HG03342 (cell line): Measurements from ENCODE around the gene TECPR2.

Experiments used
- ATAC-seq: cut with Tn5 transposase; IDR thresholded peaks from one replicate; pipeline ENCODE4 v1.9.1; 2021; ENCODE audit warnings: mild to moderate bottlenecking, moderate library complexity; ENCODE audit not compliant: unreplicated experiment

The TECPR2 gene

DNA sequence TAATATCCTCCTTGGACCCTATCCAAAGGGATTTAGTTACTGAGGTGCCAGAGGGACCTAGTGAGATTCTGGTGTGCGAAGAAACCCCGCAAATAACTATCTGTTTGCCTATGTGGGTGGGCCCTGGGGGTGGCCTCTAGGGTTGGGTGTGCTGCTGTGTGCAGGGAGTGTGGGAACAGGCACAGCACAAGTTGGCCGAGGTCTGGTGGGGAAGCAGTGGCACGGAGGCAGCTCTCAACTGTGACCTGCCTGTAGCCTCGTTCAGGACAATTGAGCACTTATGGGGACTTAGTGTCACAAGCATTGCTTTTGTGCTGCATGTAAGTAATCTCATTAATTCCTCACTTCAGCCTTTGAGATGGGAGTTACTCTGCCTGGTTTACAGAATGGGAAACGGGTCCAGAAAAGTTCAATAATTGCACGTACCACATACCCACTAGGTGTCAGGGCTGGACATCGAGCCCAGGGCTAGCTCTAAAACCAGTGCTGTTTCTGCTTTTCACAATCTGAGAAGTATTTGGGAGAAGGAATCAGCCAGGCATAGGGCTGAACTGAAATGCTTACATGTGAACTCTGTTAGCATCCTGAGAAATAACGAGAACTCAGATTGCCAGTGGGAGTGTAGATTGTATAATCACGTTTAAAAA lies 58.8 kb downstream of the TECPR2 start:
- ATAC-seq, result no peak

DNA sequence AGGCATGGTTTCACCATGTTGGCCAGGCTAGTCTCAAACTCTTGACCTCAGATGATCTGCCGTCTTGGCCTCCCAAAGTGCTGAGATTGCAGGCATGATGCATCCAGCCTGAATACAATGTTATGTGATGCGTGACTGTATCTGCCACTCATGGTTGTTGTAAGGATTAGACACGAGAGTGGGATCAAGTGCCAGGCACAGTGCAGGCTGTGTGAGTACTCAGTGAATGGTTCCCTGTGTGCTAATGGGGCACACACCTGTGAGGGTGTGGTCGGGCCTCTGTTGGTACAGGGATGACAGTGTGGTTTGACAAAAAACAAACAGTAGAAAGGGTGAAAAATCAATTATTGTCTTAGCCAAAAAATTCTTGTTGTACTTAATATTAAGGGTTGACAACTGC lies 61.8 kb downstream of the TECPR2 start:
- no peak for ATAC-seq

DNA sequence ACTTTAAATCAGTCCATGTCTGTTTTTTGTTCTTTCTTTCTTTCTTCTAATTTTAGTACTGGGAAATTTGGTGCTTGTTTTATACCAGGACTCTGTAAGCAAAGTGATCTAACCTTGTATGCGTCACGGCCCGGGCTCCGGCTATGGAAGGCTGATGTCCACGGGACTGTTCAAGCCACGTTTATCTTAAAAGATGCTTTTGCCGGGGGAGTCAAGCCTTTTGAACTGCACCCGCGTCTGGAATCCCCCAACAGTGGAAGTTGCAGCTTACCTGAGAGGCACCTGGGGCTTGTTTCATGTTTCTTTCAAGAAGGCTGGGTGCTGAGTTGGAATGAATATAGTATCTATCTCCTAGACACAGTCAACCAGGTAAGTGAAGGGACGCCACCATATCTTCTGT lies 62.2 kb downstream of the TECPR2 start:
- no peak for ATAC-seq

DNA sequence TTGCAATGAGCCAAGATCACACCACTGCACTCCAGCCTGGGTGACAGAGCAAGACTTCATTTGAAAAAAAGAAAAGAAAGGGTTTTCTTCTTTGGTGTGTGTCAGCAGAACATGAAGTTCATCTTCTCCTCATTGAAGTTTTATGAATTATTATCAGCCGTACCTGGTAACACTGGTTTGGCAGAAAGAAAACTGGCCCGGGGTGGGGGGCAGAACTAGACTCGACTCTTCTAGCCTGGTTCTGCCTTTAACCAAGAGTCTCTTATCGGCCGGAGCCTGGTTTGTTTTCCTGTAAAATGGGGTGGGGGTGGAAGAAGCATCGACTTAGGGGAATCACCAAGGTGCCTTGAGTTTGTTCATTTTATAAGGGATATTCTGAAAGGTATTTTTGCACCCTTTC lies 64.1 kb downstream of the TECPR2 start:
- no peak for ATAC-seq

DNA sequence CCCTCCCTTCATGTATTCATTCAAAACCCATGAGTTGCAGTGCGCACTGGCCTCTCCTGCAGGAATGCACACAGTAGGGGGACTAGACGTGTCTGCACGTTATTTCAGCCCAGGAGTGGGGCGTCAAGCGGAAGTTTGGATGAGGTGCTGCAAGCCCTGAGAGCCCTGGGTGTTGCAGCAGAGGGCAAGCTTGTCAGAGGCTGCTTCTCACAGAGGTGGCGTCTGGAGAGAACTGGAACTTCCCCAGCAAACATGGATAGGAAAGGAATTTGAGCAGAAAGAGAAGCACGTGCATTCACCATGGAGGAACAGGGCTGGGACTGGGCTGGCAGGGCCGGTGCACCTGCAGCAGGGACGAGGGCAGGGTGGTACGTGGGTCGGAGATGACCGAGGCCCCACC lies 64.9 kb downstream of the TECPR2 start:
- no peak for ATAC-seq

DNA sequence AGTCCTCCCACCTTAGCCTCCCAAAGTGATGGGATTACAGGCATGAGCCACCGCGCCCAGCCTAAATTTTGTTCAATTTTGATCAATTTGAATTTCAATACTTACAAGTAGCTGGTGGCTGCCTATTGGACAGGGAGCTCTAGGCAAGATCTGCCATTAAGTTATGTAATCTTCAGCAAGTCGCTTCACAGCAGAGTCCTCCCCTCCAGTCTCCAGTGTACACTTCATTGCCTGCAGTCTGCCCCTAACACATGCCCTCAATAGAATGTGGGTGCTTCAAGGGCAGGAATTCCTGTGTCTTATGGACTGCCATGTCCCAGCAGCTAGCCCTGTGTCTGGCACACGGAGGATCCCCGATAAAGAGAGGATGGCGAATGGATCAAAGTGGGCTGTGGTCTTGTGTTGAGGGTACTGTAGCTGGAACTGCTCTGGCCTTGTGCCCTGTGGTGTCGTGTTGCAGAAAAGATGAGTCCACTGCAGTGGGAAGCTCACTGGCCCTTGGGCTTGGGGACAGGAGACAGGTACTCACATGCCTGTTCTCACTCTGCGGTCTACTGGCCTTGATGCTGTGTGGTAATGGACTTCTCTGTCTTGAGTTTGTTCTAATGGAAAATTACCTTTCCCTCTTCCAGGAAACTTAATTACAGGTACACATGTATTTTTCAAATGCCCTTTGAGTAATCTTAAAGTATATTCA lies 67.6 kb downstream of the TECPR2 start:
- ATAC-seq, result no peak

DNA sequence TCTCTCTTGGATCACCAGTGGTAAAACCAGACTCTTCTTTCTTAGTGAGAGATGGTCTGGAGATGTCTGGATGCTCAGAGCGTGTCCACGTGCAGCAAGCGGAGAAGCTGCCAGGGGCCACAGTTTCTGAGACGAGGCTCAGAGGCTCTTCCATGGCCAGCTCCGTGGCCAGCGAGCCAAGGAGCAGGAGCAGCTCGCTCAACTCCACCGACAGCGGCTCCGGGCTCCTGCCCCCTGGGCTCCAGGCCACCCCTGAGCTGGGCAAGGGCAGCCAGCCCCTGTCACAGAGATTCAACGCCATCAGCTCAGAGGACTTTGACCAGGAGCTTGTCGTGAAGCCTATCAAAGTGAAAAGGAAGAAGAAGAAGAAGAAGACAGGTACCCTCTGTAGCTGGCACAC lies 69.0 kb downstream of the TECPR2 start:
- no peak for ATAC-seq

DNA sequence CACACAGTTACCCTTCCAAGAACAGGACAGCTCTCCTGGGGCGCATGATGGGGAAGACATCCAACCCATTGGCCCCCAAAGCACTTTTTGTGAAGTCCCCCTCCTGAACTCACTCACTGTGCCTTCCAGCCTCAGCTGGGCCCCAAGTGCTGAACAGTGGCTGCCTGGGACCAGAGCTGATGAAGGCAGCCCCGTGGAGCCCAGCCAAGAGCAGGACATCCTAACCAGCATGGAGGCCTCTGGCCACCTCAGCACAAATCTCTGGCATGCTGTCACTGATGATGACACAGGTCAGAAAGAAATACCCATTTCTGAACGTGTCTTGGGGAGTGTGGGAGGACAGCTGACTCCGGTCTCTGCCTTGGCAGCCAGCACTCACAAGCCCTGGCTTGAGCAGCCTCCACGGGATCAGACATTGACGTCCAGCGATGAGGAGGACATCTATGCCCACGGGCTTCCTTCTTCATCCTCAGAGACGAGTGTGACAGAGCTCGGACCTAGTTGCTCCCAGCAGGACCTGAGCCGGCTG lies 72.0 kb downstream of the TECPR2 start:
- ATAC-seq, result no peak

DNA sequence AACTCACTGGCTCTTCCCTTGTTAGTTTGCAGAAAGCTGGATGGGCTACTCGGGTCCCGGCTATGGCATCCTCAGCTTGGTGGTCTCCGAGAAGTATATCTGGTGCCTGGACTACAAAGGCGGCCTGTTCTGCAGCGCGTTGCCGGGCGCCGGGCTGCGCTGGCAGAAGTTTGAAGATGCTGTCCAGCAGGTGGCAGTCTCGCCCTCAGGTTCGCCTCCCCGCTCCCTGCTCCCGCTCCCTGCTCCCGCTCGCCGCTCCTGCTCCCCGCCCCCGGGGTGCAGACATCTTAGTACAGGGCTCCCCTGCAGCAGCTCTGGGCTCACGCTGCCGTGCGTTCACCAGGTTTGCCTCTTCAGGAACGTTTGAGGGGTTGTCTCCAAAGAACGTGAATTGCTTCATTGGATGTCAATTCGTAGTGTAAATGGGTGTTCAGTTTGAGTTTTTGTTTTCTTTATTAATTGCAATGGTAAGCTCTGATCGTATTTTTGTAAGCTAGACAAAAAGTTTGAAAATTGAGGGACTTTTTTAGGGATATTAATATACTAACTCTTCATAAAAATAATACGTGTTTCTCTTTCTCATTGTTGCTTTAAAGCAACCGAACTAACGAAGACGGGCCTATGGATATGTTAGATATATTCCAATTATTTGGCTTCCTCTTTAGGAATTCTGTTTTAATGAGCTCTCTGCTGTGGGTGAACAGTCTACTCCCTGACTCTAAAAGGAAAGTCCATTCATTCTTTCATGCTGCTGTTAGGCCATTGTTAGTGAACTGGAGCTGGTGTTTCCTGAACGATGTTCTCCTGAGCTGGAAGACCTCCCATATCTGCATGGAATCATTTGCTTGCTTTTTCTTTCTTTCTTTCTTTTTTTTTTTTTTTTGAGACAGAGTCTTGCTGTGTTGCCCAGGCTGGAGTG lies 75.5 kb downstream of the TECPR2 start:
- no peak for ATAC-seq

DNA sequence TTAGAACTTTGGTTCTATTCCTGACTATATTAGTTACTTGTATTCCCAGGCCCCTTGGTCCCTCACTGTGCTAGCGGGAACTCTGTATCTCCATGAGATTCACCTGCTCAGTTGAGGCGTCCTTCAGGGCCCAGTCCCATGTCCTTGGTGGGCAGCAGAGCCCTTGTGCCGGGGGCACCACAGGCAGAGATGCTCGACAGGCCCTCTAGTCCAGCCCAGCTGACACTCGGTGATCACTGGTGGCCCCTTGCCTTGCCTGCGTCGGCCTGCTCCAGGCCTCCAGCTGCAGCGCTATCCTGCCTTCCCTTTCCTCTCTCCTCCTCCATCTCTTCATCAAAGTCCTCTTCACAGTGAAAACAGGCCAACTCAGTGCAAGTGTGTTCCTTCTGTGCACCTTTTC lies 76.8 kb downstream of the TECPR2 start:
- no peak for ATAC-seq

DNA sequence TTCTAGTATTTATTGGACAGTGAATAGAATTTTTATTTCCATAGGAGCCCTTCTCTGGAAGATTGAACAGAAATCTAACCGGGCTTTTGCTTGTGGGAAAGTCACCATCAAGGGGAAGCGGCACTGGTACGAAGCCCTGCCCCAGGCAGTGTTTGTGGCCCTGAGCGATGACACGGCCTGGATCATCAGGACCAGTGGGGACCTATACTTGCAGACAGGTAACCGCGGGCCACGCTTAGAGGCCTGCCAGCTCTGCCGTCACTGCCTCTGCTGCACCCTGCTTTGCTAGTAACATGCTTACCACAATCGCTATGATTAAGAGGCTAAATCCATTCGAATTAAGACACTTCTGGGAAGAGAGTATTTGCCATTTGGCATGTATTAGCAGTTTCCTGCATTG lies 77.7 kb downstream of the TECPR2 start:
- no peak for ATAC-seq

DNA sequence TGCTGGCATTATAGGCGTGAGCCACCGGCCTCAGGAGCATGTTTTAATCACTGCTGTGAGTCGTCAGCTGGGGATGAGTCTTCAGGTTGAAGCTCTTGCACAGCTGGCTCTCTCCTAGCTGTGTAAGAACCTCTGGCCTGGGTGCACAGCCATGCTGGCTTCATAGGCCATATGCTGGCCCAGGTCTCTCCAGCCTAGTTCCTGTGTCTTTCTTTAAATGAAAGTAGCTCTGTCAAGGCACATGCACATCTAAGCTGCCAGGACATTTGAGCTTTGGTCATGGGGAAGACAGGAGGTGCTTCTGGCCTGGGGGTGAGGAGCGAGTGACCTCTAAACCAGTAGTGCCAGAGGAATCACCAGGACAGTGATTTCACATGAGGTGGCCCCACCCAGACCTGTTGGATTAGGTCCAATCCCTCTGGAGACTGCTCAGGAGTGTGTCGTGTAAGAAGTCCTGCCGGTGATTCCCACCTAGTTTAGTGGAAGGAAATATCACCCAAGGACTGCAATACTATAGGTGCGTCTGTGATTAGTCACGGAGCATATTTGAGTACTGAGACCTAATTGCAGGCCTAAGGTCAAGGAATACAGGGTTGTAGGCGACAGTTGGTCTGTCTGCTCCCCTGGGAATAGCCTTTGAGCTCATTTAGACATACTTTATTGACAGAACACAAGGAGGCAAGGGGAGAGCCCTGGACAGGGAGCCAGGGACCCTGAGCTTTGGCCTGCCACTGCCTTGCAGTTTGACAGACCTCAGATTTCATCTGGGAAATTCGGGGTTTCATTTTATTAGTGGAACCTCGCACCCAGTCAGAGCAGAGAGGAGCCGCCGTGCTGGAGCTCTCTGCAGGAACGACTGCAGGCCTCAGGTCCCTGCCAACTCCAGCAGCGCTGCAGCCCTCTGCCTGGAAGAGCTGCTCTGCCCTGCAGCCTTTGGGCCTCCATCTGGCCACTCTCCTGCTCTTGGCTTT lies 79.8 kb downstream of the TECPR2 start:
- ATAC-seq, result no peak

DNA sequence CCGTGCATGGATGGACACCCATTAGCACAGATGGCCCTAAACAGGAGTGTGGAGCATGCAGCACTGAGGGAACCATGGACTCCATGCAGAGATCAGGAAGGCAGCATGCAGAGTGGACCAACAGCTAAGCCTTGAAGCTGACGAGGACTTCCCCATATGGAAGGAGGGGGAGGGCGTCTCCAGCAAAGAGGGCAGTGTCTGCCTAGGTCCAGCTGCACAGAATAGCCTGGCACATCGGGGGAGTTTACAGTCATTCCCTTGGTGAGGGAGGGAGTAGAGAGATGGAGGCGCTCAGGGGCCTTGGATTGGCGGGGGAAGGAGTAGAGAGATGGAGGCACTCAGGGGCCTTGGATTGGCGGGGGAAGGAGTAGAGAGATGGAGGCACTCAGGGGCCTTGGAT lies 82.3 kb downstream of the TECPR2 start:
- no peak for ATAC-seq

DNA sequence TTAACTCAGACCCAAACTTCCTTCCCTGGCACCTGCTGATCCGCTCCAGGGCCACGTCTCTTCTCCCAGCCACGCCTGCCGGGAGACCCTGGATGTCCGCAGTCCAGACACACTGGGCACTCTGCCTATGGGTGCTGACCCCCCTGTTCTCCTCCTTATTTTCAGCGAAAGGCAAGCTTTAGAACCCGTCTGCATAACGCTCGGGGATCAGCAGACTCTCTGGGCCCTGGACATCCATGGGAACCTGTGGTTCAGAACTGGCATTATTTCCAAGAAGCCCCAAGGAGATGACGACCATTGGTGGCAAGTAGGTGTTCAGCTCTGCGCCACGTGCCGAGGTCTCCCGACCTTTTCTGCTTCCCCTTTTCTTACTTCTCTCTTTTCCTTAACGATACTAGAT lies 82.9 kb downstream of the TECPR2 start:
- ATAC-seq, result no peak

DNA sequence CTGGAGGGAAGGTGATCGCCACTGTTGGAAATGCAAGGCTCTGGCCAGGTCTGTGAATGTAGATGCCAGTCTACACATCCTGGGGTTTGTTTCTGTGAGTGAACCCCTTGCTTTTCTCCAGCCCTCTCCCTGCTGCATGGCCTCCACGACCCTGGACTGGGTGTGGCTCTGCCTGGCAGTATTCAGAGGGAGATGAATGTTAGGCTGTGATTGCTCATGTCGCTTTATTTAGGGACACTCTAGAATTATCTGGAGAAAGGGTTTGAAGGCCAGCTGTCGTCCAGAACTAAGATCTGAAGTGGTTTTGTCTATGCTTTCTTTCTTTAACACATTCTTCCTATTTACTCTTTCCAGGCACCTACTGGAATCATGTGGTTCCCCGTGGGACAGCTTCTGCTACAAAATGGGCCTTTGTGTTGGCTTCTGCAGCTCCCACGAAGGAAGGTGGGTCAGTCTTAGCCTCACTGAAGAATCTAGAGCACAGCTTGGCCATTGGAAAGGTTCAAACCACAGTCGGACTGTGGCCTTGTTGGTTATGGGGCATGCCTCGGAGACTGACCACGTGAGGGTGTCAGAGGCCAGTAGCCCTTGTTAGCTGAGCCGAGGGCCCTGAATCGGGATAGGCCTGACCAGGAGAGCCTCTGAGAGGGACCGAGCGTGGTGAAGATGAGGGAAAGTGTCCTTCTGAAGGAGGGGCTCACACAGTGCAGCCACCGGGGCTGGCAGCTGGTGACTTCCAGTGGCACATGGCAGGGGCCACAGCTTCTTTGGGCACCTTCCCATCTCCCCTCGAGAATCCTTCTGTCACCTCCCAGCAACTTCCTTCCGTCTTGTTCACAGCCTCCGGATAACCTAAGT lies 87.7 kb downstream of the TECPR2 start:
- ATAC-seq, result no peak

DNA sequence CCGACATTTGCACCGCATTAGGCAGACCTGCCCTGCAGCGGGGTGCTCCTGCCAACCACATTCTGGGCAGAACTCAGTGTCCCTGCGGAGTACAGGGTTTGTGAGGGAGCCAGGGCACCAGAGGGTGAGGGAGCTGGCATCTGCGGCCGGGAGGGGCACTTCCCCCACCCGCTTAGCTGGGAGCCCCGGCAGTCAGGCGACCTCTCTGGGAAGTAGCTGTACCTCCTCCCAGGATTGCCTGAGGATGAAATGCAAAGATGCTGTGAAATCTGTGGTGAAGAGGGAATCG lies 88.3 kb downstream of the TECPR2 start:
- no peak for ATAC-seq

DNA sequence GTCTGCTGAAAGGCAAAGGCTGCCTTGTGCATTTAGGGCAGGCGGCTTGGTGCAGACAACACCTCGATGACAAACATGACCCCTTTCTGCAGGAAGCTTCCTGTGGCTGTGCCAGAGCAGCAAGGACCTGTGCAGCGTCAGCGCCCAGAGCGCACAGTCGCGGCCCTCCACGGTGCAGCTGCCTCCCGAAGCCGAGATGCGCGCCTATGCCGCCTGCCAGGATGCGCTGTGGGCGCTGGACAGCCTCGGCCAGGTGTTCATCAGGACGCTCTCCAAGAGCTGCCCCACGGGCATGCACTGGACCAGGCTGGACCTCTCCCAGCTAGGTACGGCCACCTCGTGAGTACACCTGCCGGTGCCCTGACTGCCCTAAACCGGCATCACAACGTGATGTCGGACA lies 89.6 kb downstream of the TECPR2 start:
- ATAC-seq, result no peak

DNA sequence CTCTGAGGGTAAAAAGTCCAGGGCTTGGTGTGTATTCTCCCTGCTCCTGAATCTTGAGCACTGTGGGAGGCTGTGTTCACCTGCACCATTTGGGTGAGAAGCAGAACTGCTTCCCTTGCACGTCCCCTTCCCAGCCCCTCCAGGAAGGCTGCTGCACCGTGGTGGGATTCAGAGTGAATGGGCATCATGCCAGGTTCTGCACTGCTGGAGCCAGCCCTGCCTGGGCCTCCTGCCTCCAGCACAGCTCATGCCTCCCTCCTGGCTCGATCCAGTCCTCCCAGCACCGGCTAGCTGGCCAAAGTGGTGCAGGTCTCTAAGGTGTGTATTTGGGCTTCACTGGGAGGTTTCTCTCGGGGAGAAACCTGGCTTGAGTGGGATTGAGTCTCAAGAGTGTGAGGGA lies 92.0 kb downstream of the TECPR2 start:
- ATAC-seq, result no peak

DNA sequence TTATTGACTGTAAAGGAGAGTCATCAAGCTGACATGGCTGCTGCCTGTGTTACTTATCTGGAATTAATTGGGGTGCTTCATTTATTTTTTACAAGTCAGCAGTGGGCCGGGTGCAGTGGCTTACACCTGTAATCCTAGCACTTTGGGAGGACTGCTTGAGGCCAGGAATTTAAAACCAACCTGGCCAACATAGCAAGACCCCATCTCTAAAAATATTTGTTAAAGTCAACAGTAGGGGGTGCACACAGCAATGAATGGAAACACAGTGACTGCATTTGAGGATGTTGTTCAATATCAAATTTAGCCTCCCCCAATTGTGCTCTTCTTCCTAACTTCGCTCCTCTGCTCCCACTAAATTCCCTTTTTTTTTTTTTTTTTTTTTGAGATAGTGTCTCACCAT lies 94.8 kb downstream of the TECPR2 start:
- no peak for ATAC-seq
